Measurements from ENCODE around the gene HCCS. TPM values are rescaled to one million over a fixed set of nuclear protein-coding genes. Genes with fewer than 3 reads are reported as not detected.

HCCS gene
- total and polyA plus RNA-seq, 2 of the 8 experiments (the other 6 are each of a cell fraction or from before 2014, with no cell fraction given), result 11.9 to 29.9 TPM

DNA sequence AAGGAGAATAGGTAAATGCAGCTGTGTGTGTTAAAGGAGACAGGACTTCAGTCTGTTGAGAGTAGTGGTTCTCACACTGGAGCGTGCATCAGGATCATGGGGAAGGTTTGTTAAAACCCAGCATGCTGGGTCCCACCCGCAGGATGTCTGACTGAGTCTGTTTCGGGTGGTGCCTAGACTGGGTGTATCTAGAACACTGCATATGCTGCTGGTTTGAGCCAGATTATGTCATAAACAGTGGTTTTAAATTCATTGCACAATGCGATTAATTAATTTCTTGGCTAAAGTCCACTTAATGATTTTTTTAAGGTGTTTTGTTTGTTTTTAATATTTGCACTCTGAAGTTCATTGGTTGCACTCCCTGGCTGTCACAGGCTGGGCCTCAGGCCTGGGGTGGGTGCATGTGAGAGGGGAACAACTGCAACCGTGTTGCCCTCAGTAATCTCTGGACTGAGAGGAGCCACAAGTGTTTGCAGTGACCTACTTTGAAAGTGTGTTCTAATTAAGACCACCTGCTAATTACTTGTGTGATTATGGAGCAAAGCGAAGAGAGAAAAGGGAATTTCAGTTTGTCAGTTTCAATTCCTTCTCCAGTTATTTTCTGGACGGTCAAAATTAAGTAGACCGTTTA, 8.3 kb downstream of the HCCS start (continued):
- TF ChIP-seq, protein P1, sequence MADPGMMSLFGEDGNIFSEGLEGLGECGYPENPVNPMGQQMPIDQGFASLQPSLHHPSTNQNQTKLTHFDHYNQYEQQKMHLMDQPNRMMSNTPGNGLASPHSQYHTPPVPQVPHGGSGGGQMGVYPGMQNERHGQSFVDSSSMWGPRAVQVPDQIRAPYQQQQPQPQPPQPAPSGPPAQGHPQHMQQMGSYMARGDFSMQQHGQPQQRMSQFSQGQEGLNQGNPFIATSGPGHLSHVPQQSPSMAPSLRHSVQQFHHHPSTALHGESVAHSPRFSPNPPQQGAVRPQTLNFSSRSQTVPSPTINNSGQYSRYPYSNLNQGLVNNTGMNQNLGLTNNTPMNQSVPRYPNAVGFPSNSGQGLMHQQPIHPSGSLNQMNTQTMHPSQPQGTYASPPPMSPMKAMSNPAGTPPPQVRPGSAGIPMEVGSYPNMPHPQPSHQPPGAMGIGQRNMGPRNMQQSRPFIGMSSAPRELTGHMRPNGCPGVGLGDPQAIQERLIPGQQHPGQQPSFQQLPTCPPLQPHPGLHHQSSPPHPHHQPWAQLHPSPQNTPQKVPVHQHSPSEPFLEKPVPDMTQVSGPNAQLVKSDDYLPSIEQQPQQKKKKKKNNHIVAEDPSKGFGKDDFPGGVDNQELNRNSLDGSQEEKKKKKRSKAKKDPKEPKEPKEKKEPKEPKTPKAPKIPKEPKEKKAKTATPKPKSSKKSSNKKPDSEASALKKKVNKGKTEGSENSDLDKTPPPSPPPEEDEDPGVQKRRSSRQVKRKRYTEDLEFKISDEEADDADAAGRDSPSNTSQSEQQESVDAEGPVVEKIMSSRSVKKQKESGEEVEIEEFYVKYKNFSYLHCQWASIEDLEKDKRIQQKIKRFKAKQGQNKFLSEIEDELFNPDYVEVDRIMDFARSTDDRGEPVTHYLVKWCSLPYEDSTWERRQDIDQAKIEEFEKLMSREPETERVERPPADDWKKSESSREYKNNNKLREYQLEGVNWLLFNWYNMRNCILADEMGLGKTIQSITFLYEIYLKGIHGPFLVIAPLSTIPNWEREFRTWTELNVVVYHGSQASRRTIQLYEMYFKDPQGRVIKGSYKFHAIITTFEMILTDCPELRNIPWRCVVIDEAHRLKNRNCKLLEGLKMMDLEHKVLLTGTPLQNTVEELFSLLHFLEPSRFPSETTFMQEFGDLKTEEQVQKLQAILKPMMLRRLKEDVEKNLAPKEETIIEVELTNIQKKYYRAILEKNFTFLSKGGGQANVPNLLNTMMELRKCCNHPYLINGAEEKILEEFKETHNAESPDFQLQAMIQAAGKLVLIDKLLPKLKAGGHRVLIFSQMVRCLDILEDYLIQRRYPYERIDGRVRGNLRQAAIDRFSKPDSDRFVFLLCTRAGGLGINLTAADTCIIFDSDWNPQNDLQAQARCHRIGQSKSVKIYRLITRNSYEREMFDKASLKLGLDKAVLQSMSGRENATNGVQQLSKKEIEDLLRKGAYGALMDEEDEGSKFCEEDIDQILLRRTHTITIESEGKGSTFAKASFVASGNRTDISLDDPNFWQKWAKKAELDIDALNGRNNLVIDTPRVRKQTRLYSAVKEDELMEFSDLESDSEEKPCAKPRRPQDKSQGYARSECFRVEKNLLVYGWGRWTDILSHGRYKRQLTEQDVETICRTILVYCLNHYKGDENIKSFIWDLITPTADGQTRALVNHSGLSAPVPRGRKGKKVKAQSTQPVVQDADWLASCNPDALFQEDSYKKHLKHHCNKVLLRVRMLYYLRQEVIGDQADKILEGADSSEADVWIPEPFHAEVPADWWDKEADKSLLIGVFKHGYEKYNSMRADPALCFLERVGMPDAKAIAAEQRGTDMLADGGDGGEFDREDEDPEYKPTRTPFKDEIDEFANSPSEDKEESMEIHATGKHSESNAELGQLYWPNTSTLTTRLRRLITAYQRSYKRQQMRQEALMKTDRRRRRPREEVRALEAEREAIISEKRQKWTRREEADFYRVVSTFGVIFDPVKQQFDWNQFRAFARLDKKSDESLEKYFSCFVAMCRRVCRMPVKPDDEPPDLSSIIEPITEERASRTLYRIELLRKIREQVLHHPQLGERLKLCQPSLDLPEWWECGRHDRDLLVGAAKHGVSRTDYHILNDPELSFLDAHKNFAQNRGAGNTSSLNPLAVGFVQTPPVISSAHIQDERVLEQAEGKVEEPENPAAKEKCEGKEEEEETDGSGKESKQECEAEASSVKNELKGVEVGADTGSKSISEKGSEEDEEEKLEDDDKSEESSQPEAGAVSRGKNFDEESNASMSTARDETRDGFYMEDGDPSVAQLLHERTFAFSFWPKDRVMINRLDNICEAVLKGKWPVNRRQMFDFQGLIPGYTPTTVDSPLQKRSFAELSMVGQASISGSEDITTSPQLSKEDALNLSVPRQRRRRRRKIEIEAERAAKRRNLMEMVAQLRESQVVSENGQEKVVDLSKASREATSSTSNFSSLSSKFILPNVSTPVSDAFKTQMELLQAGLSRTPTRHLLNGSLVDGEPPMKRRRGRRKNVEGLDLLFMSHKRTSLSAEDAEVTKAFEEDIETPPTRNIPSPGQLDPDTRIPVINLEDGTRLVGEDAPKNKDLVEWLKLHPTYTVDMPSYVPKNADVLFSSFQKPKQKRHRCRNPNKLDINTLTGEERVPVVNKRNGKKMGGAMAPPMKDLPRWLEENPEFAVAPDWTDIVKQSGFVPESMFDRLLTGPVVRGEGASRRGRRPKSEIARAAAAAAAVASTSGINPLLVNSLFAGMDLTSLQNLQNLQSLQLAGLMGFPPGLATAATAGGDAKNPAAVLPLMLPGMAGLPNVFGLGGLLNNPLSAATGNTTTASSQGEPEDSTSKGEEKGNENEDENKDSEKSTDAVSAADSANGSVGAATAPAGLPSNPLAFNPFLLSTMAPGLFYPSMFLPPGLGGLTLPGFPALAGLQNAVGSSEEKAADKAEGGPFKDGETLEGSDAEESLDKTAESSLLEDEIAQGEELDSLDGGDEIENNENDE (IDR thresholded peaks at IDR 0.05; ENCODE audit: insufficient replicate concordance, low read length), result no peak
- TF ChIP-seq SAP30 (IDR thresholded peaks at IDR 0.05; ENCODE audit: insufficient read depth, insufficient replicate concordance, low read length), result no peak
- no peak for TF ChIP-seq HDAC6 (IDR thresholded peaks at IDR 0.05; ENCODE audit: low read depth, low read length)
- TF ChIP-seq CBX8 (IDR thresholded peaks at IDR 0.05; ENCODE audit: borderline replicate concordance, low read depth, low read length), result no peak
- no peak for TF ChIP-seq CEBPB (IDR thresholded peaks at IDR 0.05; ENCODE audit: low read depth, low read length)
- no peak for TF ChIP-seq EGR1 (IDR thresholded peaks at IDR 0.05; ENCODE audit: borderline replicate concordance, low read depth, low read length)
- TF ChIP-seq POLR2AphosphoS5 (IDR thresholded peaks at IDR 0.05; ENCODE audit: low read depth, low read length), result no peak
- no peak for TF ChIP-seq SUZ12 (IDR thresholded peaks at IDR 0.05; ENCODE audit: low read length)
- no peak for TF ChIP-seq BCL11A (IDR thresholded peaks at IDR 0.05; ENCODE audit: low read depth in 2 of 2, low read length in 2 of 2)
- TF ChIP-seq, protein P2, sequence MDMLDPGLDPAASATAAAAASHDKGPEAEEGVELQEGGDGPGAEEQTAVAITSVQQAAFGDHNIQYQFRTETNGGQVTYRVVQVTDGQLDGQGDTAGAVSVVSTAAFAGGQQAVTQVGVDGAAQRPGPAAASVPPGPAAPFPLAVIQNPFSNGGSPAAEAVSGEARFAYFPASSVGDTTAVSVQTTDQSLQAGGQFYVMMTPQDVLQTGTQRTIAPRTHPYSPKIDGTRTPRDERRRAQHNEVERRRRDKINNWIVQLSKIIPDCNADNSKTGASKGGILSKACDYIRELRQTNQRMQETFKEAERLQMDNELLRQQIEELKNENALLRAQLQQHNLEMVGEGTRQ (IDR thresholded peaks at IDR 0.05; ENCODE audit: low read length), result no peak

Measured in H1 (cell line).